K562 (cell line): Measurements from ENCODE around the gene CSAD. TPM values are rescaled to one million over a fixed set of nuclear protein-coding genes. Genes with fewer than 3 reads are reported as not detected.

Source experiments
- CHD1 ChIP-seq: fragments of 200-600 bp; sonication (generic); IDR thresholded peaks from one replicate; pipeline ENCODE4 v1.6.1; 2012; ENCODE audit warnings: mild to moderate bottlenecking, moderate library complexity, low read length, inconsistent platforms
- CREM ChIP-seq: IDR thresholded peaks from 2 replicates; pipeline ENCODE4 v1.6.1; 2014; ENCODE audit warnings: antibody characterized with exemption, low read depth
- DMBX1 ChIP-seq: fragments of 250-450 bp; sonication (Bioruptor Pico); IDR thresholded peaks from 2 replicates; pipeline ENCODE4 v1.8.0; 2022; ENCODE audit warnings: inconsistent platforms, mild to moderate bottlenecking, moderate library complexity, borderline replicate concordance
- GABPB1 ChIP-seq: sonication (generic); formaldehyde crosslinking; IDR thresholded peaks from 2 replicates; pipeline ENCODE4 v1.8.0; 2022; ENCODE audit warnings: mild to moderate bottlenecking, missing genetic modification reagents
- HNRNPK ChIP-seq: fragments of 200-400 bp; formaldehyde crosslinking; IDR thresholded peaks from one replicate; pipeline ENCODE4 v1.6.1; 2018; ENCODE audit warnings: mild to moderate bottlenecking, low read depth, low read length; ENCODE audit not compliant: poor library complexity, severe bottlenecking
- KDM4B ChIP-seq, 2 experiments: fragments of 450-650 bp in 1 of 2; sonication (generic) in 1 of 2; IDR thresholded peaks; 2 replicates each; pipeline ENCODE4 v1.6.1; 2016 to 2017; ENCODE audit warnings: borderline replicate concordance in 2 of 2, antibody characterized with exemption in 1 of 2, low read depth in 1 of 2, mild to moderate bottlenecking in 1 of 2
- MAFG ChIP-seq: fragments of 450-650 bp; conservative IDR thresholded peaks from 2 replicates; pipeline ENCODE4 v1.6.1; 2016; ENCODE audit warnings: missing genetic modification characterization, missing compliant biosample characterization
- NR2C2 ChIP-seq, 2 experiments: fragments of 200-800 bp in 1 of 2; sonication (Bioruptor generic) in 1 of 2; sonication (generic) in 1 of 2; formaldehyde crosslinking in 1 of 2; IDR thresholded peaks; 2 replicates each; pipeline versions ENCODE4 v1.6.1 to v1.8.0; 2016 to 2022; ENCODE audit warnings: mild to moderate bottlenecking in 1 of 2, missing compliant biosample characterization in 1 of 2, missing genetic modification characterization in 1 of 2, missing genetic modification reagents in 1 of 2
- RBFOX2 ChIP-seq: fragments of 200-400 bp; formaldehyde crosslinking; IDR thresholded peaks from 2 replicates; pipeline ENCODE4 v1.6.1; 2017; ENCODE audit warnings: low read depth, mild to moderate bottlenecking, low read length, moderate library complexity
- RBM15 ChIP-seq: fragments of 200-400 bp; formaldehyde crosslinking; IDR thresholded peaks from 2 replicates; pipeline ENCODE4 v1.6.1; 2018; ENCODE audit warnings: mild to moderate bottlenecking, low read length, moderate library complexity; ENCODE audit not compliant: insufficient read depth
- RFX1 ChIP-seq: fragments of 450-650 bp; IDR thresholded peaks from 2 replicates; pipeline ENCODE4 v1.6.1; 2016; ENCODE audit warnings: mild to moderate bottlenecking, moderate library complexity
- SMARCA4 ChIP-seq: fragments of 450-650 bp; IDR thresholded peaks from 2 replicates; pipeline ENCODE4 v1.6.1; 2016
- SP2 ChIP-seq: IDR thresholded peaks from 2 replicates; pipeline ENCODE4 v1.6.1; 2011; ENCODE audit warnings: mild to moderate bottlenecking, low read depth, low read length, moderate library complexity; ENCODE audit not compliant: poor library complexity, severe bottlenecking; ENCODE audit errors: extremely low read depth
- STAT5B ChIP-seq: fragments of 250-450 bp; sonication (Bioruptor Pico); IDR thresholded peaks from 2 replicates; pipeline ENCODE4 v1.8.0; 2021; ENCODE audit warnings: mild to moderate bottlenecking, inconsistent platforms
- TCF3 ChIP-seq: sonication (generic); formaldehyde crosslinking; IDR thresholded peaks from 2 replicates; pipeline ENCODE4 v1.4.0; 2020; ENCODE audit warnings: mild to moderate bottlenecking, missing genetic modification reagents
- TSHZ1 ChIP-seq: fragments of 250-450 bp; sonication (Bioruptor Pico); IDR thresholded peaks from 2 replicates; pipeline ENCODE4 v1.4.0; 2020; ENCODE audit warnings: mild to moderate bottlenecking, moderate library complexity
- ZKSCAN8 ChIP-seq: fragments of 200-800 bp; sonication (Bioruptor generic); IDR thresholded peaks from 2 replicates; pipeline ENCODE4 v1.6.1; 2016; ENCODE audit warnings: missing genetic modification characterization, missing compliant biosample characterization
- ZNF263 ChIP-seq: sonication (generic); formaldehyde crosslinking; IDR thresholded peaks from 2 replicates; pipeline ENCODE4 v1.8.0; 2022; ENCODE audit warnings: mild to moderate bottlenecking, missing genetic modification reagents, borderline replicate concordance
- ZNF274 ChIP-seq: IDR thresholded peaks from 2 replicates; pipeline ENCODE4 v1.6.1; 2011; ENCODE audit warnings: low read depth, mild to moderate bottlenecking, low read length, moderate library complexity, borderline replicate concordance
- ZNF740 ChIP-seq, 3 experiments: fragments of 200-800 bp in 1 of 3; sonication (Bioruptor generic) in 1 of 3; sonication (generic) in 1 of 3; formaldehyde crosslinking in 1 of 3; IDR thresholded peaks; 2 replicates each; pipeline versions ENCODE4 v1.6.1 to v1.8.0; 2016 to 2022; ENCODE audit warnings: mild to moderate bottlenecking in 2 of 3, missing compliant biosample characterization in 2 of 3, missing genetic modification characterization in 2 of 3, missing genetic modification reagents in 1 of 3
- ZNF766 ChIP-seq: fragments of 200-800 bp; sonication (Bioruptor generic); conservative IDR thresholded peaks from 2 replicates; pipeline ENCODE4 v1.6.1; 2016; ENCODE audit warnings: missing genetic modification characterization, missing compliant biosample characterization
- polyA plus RNA-seq, 8 experiments: library from polyadenylated mRNA; depleted of rRNA in 4 of 8; stranded (reverse) in 5 of 8; unstranded in 3 of 8; fragments of >200 nt; fragmentation: Nextera tagmentation in 2 of 8; fragmentation: Illumina TruSeq in 1 of 8; extraction: Ambion mirVana in 2 of 8; extraction: Trizol in 1 of 8; gene quantifications; 2 replicates each; pipeline versions ENCODE4 v1.2.1 to v1.2.3, GENCODE V29; 2011 to 2014; ENCODE audit warnings: inconsistent platforms in 1 of 8, missing spikeins in 1 of 8
- total RNA-seq, 7 experiments: library from RNA; depleted of rRNA in 6 of 7; stranded (reverse); fragments of >200 nt in 6 of 7; fragmentation: Illumina TruSeq in 2 of 7; extraction: Trizol in 2 of 7; gene quantifications; 2 replicates each; pipeline versions ENCODE4 v1.2.1 to v1.2.3, GENCODE V29; 2011 to 2021; ENCODE audit warnings: low replicate concordance in 1 of 7

CSAD gene
- total and polyA plus RNA-seq, 9 of the 15 experiments (the other 6 are each of a cell fraction or from before 2014, with no cell fraction given), result 1.8 to 19.6 (median 8.1) TPM

DNA sequence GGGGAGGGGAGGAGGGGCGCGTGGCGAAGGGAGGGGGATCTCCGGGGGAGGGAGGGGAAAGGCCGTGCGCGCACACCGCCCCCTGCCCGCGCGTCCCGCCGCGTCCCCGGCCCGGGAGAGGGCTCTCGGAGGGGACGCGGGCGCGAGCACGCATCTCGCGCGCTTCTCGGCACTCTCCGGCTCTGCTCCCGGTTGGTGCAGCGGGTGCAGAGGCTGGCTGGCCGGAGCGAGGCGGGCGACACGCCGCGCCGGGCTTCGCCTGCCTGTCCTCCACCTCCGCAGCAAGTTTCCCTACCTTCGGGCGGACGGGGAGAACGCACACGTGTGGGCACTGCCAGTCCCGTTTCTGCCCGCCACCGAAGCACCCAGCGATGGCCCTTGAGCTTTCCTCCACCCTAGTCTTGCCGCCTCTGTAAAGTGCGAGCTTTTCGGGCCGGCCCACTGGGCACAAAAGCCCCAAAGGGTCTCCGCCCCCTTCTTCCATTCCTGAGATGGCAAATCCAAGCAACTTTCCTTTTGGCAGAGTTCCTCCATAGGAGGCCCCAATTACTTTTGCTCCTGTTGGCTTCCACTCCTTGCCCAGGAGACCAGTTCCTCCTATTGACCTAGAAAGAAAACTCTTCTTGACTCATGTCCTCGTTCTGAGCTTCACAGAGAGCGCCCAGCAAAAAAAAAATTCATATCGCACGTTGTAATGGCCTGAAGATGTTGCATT lies 363 bp upstream of the CSAD start (continued):
- TF ChIP-seq CHD1, result no peak
- no peak for TF ChIP-seq SP2
- no peak for TF ChIP-seq DMBX1 (CRISPR knock-in tag)
- peak; percentile 96 for TF ChIP-seq HNRNPK
- no peak for TF ChIP-seq ZNF740 (CRISPR knock-in tag; IDR thresholded peaks at IDR 0.05)
- no peak for TF ChIP-seq ZNF740 (tag; IDR thresholded peaks at IDR 0.05)
- no peak for TF ChIP-seq TCF3 (CRISPR knock-in tag)
- TF ChIP-seq KDM4B (IDR thresholded peaks at IDR 0.05; ENCODE audit: borderline replicate concordance in 2 of 2, low read depth in 1 of 2), result no peak
- no peak for TF ChIP-seq STAT5B (CRISPR knock-in tag)
- no peak for TF ChIP-seq NR2C2 (CRISPR knock-in tag; IDR thresholded peaks at IDR 0.05)
- TF ChIP-seq NR2C2 (tag; IDR thresholded peaks at IDR 0.05), result peak; percentile 97
- peak; percentile 53 for TF ChIP-seq ZNF766
- no peak for TF ChIP-seq ZKSCAN8 (CRISPR knock-in tag)
- TF ChIP-seq MAFG, result no peak
- no peak for TF ChIP-seq RFX1
- no peak for TF ChIP-seq ZNF263 (CRISPR knock-in tag)
- TF ChIP-seq CREM, result no peak
- TF ChIP-seq GABPB1, result no peak
- no peak for TF ChIP-seq SMARCA4
- TF ChIP-seq RBM15, result no peak
- TF ChIP-seq ZNF274, result no peak
- TF ChIP-seq RBFOX2, result peak; percentile 9; the same call in 1 of the 2 replicates
- TF ChIP-seq TSHZ1 (CRISPR knock-in tag), result no peak
